MG63 (cell line): Measurements from ENCODE around the gene SORCS3. TPM values are rescaled to one million over a fixed set of nuclear protein-coding genes. Genes with fewer than 3 reads are reported as not detected.

Source experiments
- DNase-seq: peaks from one replicate; pipeline ENCODE4 v3.0.0-alpha.2; 2020
- H3K27me3 ChIP-seq: fragments of 250-450 bp; sonication (Bioruptor Pico); 2 replicates; pipeline ENCODE4 v1.5.1; 2020; ENCODE audit warnings: mild to moderate bottlenecking, moderate library complexity
- H3K36me3 ChIP-seq: fragments of 250-450 bp; sonication (Bioruptor Pico); 2 replicates; pipeline ENCODE4 v1.5.1; 2020; ENCODE audit warnings: mild to moderate bottlenecking, moderate library complexity
- H3K4me3 ChIP-seq: fragments of 250-450 bp; sonication (Bioruptor Pico); 2 replicates; pipeline ENCODE4 v1.5.1; 2020; ENCODE audit warnings: mild to moderate bottlenecking, moderate library complexity
- H3K9me3 ChIP-seq: fragments of 250-450 bp; sonication (Bioruptor Pico); 2 replicates; pipeline ENCODE4 v1.5.1; 2020; ENCODE audit warnings: mild to moderate bottlenecking, moderate library complexity
- total RNA-seq: library from RNA; depleted of rRNA; stranded (reverse); fragments of >200 nt; shearing (Covaris generic); gene quantifications from 2 replicates; pipeline ENCODE4 v1.2.3, GENCODE V29; 2014; ENCODE audit warnings: low replicate concordance

The SORCS3 gene
- total RNA-seq, 1 experiment from 2014 or later: not detected

DNA sequence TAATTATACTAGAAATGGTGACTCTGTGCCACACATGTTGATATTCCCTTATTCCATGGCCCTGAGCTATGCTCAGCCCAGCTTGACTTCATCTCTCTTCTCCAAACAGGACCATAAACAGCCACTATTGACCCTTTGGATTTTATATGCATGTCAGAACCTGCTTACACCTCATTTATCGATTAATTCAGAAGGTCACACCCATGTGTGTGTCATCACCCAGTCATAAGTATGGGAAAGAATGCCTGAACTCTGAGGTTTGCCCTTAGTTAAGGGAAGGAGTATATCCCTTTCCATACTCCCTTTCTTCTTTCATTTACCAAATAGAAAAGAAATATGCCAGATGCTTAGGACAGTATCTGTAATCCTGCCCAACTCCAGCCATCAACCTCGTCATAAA, 602.3 kb downstream of the SORCS3 start:
- Histone ChIP-seq H3K4me3 (no peak overlapping the region), H3K36me3 (no peaks in the 10 kb centered on the region), H3K27me3 (no peaks in the 10 kb centered on the region), H3K9me3 (no peaks in the 10 kb centered on the region)
- DNase-seq: no peak

DNA sequence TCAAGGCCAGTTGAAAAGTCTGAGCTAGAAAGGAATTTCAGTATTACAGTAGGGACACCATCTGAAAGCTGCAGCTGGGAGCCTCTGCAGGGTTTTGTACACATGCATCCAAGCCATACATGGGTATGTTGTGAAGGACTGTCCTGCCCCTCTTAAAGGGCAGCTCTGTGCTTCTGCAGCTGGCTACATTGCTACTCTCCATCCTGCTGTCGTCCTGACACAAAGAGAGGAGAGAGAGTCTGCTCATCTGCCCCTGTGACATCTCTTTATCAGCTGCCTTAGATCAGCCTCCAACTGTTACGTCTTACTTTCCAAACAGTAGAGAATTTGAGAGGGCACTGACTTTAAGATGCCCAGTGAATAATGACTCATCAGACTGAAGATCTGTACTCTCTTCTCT, 602.7 kb downstream of the SORCS3 start:
- DNase-seq: no peak
- Histone ChIP-seq H3K27me3 (no peaks in the 10 kb centered on the region), H3K9me3 (no peaks in the 10 kb centered on the region), H3K36me3 (no peaks in the 10 kb centered on the region), H3K4me3 (no peak overlapping the region)

DNA sequence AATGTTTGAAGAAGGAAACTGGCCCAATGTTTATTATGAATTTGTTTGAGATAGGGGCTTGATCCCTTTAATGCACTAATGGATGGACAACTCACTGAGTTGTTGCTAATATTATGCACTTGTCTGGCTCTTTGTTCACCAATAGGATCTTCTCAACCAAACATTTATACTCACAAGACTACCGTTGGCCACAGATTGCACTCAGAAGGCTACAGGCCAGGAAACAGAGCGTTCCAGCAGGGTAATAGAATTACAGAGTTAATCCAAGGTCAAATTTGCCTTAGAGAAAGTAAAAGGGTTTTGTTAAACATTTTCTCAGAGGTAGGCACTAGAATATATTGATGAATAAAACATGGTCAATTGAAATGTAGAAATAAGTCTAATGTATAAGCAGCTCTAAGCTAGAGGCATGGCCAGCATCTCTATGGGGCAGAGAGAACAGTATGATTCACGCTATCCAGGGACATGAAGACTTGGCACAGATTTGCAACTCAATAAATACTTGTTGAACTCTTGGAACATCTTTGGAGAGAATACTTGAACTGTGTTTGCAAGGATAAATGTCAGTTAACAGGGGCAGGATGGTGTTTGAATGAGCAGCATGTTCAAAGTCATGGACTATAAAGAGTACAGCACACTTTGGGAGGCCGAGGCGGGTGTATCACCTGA, 606.9 kb downstream of the SORCS3 start:
- no peaks in the 10 kb centered on the region for H3K27me3 ChIP-seq
- H3K9me3 ChIP-seq: no peaks in the 10 kb centered on the region
- DNase-seq: no peak
- no peak overlapping the region for H3K4me3 ChIP-seq
- no peaks in the 10 kb centered on the region for H3K36me3 ChIP-seq

DNA sequence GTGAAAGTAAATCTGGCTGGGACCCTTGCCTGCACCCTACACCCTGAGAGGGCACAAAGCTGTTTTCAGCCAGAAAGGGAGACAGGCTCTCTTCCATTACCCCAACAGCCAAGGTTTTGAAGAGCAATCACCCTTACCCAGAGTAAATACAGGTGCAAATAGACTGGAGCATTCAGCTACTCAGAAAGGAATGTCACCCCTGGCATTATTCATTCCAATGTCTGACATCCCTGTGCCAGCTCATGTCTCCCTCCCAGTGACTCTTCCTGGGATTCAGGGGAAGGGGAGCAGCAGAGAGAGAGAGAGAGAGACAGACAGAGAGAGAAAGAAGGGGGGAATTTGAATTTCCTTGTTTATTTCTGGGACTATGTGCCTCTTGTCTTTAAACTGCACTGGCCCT, 611.8 kb downstream of the SORCS3 start:
- no peaks in the 10 kb centered on the region for H3K36me3 ChIP-seq
- no peak overlapping the region for H3K4me3 ChIP-seq
- H3K27me3 ChIP-seq: no peaks in the 10 kb centered on the region
- no peaks in the 10 kb centered on the region for H3K9me3 ChIP-seq
- no peak for DNase-seq

DNA sequence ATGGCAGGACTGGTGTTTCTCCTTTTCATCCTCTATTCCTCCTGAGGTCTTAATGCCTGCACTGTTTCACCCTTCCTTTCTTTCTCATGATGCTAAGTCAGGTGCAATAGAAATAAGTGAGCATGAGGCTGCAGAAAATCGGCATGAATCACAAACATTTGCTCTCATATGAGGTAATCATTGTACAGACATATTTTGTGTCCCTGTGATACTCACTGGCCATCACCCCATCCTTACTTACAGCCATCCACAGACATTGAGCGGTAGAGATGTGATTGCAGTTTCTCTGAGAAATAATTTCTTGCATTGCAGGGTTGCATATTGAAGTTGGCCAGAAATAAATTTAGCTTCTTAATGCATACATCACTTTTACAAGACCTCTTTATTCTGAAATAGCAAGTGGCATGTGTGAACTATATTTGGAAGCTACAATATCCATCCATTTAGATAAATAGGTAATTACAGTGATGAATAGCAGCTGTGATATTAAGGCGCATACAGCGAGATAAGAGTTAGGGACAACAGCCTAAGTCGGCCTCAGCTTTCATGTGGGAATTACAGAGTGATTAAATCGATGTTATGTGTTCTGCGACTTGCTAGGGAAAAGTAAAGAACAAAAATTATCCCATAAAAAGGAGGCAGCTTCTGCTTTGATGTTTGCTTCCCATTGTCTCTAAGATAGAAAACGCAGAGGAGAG, 612.6 kb downstream of the SORCS3 start:
- no peak overlapping the region for H3K4me3 ChIP-seq
- no peak for DNase-seq
- no peaks in the 10 kb centered on the region for H3K9me3 ChIP-seq
- no peaks in the 10 kb centered on the region for H3K27me3 ChIP-seq
- H3K36me3 ChIP-seq: no peaks in the 10 kb centered on the region

DNA sequence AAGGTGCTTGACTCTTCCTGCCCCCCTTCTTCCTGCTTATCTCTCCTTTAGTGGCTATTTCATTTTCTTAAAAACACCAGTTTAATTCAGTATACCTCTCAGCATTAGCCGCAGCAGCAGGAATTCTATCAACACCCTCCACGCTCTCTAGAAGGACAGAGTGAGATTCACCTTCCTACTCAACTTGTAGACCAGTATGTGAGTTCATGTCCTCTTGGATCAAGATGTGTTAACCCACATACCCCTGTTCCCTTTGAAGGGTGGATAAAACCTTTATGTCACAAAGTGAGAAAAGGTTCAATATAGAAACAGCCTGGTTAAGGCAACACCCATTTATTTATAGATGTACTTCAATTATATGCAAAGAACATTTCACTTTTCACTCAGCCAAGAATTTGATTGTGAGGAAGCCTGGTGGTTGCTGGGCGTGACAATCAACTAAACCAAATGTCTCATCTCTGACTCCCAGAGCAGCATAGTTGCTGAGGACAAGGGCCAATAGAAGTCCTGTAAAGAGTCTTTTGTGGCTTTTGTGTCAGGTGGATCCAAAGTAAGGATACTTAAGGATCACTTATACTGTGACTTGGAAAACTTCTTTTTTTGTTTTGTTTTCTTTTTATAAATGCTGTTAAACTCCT, 617.1 kb downstream of the SORCS3 start:
- H3K36me3 ChIP-seq: no peaks in the 10 kb centered on the region
- H3K9me3 ChIP-seq: no peaks in the 10 kb centered on the region
- DNase-seq: no peak
- no peaks in the 10 kb centered on the region for H3K27me3 ChIP-seq
- H3K4me3 ChIP-seq: no peak overlapping the region

DNA sequence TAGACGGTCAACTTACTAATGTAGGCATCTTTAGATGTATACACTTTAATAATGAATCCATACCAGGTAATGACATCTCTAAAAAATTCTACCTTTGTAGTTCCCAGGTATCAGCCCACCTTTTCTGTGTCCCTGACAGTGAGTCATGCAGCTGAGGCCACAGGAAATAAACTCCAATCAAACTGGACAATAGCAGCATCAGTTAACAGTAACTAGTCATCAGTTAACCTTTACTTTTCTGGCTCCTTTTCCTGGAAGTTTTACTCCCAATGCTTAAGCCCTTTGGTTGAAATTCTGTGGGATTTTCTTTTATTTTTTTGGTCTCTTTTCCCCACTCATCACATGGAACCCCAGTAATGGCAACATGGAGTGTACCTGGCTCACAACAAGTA, 617.6 kb downstream of the SORCS3 start:
- Histone ChIP-seq H3K36me3 (no peaks in the 10 kb centered on the region), H3K9me3 (no peaks in the 10 kb centered on the region), H3K4me3 (no peak overlapping the region), H3K27me3 (no peaks in the 10 kb centered on the region)
- no peak for DNase-seq

DNA sequence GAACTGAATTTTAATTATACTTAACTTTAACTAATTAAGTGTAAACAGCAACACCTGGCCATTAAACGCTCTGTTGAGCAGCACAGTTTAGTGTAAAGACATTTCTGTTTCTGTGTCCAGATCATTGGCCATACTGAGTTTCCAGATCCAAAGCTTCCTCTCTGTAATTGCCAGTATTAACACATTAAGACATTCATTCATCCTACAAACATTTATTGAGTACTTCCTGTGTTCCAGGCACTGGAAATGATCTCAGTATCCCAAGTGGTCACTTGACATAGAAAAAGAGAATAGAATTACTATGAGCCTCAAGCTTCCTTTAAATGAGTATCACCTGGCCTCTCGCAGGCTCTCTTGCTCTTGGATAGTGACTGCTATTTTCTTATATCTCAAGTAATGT, 618.1 kb downstream of the SORCS3 start:
- Histone ChIP-seq H3K4me3 (no peak overlapping the region), H3K36me3 (no peaks in the 10 kb centered on the region), H3K9me3 (no peaks in the 10 kb centered on the region), H3K27me3 (no peaks in the 10 kb centered on the region)
- DNase-seq: no peak

DNA sequence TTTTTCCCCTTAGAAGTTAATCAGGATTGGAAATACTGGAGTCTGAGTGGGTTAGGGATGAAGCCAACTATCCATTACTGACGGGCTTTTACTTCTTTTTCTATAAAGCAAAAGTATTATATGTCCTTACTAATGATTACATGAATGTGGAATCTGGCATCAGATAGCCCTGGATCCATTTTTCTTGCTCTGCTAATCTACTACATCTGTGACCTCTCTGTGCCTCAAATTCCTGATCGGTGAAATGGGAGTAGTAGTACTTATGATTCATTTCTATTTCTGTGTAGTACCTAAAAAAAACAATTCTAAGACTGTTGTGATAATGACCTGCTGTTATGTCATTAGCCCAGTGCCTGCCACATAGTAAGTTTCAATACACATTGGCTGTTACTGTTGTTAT, 621.6 kb downstream of the SORCS3 start:
- no peak for DNase-seq
- no peaks in the 10 kb centered on the region for H3K27me3 ChIP-seq
- H3K9me3 ChIP-seq: no peaks in the 10 kb centered on the region
- H3K4me3 ChIP-seq: no peak overlapping the region
- H3K36me3 ChIP-seq: no peaks in the 10 kb centered on the region

DNA sequence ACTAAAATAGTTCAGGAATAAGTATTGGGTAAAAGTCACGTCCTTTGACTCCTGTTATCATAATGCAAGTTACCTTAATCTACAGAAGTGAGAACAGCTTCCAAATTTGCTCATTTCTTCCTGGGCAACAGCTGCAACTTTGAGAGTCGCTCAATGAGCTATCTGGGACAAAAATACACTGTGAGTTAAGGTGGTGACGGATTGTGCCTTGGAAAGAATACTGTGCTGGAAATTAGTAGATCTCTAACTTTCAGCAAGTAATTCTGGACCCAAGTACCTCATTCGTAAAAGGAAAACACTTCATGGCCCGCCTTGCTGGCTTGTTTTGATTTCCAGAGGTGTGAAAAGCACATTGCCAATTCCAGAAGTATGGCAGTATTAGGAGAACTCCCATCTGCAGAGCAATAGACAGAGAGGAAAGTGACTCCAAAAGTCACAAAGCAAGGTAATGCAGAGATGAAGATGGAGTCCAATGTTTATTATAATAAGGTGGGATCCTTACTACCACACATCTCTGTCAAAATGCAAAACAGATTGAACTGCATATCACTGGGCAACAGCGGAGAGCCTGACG, 626.0 kb downstream of the SORCS3 start:
- DNase-seq: no peak
- Histone ChIP-seq H3K36me3 (no peaks in the 10 kb centered on the region), H3K4me3 (no peak overlapping the region), H3K9me3 (no peaks in the 10 kb centered on the region), H3K27me3 (no peaks in the 10 kb centered on the region)

DNA sequence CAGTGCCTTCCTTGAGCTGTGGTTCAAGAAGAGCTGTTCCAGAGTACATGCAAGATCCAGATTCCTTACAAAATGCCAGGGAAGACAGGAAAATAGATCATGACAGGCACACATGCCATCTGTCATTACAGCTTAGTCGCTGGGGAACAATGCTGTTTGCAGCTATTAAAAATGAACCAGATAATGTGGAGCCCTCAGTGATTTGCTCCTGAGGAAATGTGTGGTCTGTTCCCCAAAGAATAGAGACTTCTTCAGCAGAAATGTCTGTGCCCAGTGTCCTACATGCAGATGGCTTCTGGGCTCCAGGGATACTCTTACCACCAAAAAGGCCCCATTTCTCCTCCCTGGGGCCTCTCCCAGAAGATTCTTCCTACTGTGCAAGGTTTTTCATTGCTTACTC, 627.9 kb downstream of the SORCS3 start:
- Histone ChIP-seq H3K4me3 (no peak overlapping the region), H3K36me3 (no peaks in the 10 kb centered on the region), H3K27me3 (no peaks in the 10 kb centered on the region), H3K9me3 (no peaks in the 10 kb centered on the region)
- no peak for DNase-seq

DNA sequence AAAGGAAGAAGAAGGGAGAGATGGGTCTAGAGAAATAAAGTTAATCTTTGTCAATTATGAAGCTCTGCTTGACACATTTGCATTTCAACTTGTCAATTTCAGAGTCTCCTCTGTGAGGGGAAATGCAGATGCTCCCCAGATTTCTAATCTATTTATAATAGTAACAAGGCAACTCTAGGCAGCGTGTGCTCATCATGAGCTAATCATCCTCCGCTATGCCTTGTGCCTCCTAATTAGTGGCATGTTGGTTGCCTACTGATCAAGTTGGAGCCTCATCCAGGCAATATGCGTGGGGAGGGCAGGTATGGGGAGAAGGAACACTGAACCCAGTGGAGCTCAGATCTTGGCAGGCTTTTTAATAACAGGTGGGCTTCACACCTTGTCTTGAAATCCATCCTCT, 628.6 kb downstream of the SORCS3 start:
- Histone ChIP-seq H3K36me3 (no peaks in the 10 kb centered on the region), H3K27me3 (no peaks in the 10 kb centered on the region), H3K4me3 (no peak overlapping the region), H3K9me3 (no peaks in the 10 kb centered on the region)
- no peak for DNase-seq

DNA sequence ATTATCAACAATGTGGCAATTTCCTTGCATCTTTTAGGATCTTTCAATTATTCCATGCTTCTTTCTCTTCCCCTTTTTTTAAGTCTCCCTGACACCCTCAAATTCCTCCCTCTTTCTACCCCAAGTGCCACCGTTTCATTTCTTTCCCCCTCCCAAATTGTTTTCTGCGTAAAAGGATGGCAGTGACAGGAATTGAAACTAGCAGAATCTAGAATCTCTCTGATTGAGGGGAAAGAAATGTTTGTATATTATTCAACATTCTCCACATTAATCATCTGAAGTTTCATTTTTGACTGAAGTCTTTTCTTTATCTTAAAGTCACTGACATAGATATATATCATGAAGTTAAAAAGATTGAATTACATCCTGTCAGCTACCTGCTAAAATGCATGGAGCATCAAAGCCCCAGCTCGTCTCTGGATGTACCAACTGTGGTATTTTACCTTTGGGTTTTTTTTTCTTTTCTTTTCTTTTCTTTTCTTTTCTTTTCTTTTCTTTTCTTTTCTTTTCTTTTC, 633.5 kb downstream of the SORCS3 start:
- Histone ChIP-seq H3K9me3 (no peaks in the 10 kb centered on the region), H3K27me3 (no peaks in the 10 kb centered on the region), H3K36me3 (no peaks in the 10 kb centered on the region), H3K4me3 (no peak overlapping the region)
- DNase-seq: no peak

DNA sequence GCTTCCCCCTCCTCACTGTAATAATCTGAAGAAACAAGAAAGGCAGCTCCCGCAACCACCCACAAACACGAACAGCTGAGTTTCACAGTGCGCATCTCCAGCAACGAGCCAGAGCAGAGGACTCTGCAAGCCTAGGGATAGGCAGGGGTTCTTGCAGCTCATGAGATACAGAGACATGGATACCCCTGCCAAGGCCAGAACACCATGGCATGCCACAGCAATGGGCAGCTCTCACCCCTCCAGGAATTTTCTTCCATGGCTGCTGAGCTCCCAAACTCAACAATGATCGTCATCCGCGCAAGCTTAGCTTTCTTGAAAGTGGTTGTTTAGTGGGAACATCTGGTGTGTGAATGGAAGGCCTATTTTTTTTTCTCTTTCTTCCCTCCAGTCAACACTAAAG, 637.3 kb downstream of the SORCS3 start:
- no peak for DNase-seq
- H3K4me3 ChIP-seq: no peak overlapping the region
- H3K27me3 ChIP-seq: no peaks in the 10 kb centered on the region
- H3K36me3 ChIP-seq: no peaks in the 10 kb centered on the region
- H3K9me3 ChIP-seq: no peaks in the 10 kb centered on the region

DNA sequence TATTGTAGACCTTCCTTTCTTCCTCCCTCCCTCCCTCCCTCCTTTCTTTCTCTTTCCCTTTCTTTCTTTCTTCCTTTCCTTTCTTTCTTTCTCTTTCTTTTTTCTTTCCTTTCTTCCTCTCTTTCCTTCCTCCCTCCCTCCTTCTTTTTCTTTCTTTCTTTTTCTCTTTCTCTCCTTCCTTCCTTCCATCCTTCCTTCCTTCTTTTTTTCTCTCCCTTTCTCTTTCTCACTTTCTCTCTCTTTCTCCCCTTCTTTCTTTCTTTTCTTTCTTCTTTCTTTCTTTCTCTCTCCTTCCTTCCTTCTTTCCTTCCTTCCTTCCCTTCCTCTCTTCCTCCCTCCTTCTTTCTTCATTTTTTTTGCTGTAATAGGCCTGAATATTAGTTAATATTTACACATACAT, 638.0 kb downstream of the SORCS3 start:
- Histone ChIP-seq H3K9me3 (no peaks in the 10 kb centered on the region), H3K36me3 (no peaks in the 10 kb centered on the region), H3K27me3 (no peaks in the 10 kb centered on the region), H3K4me3 (no peak overlapping the region)
- no peak for DNase-seq

DNA sequence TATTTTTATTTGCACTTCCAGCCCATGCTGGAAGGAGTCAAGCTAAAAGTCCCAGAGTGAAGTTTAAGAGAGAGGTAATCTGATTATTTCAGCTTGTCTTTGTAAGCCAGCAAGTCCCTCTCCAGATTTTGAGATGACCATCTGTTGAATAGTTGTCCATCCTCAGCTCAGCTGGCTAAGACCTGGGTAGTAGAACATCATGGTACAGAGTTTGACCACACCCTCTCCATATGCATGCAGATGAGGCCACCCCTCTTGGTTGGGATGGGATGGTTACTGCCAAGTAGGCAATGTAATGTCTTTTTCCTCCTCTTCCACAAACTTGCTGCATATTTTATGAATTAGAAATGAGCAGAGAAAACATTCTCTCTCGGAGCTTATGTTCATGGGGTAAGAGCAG, 639.8 kb downstream of the SORCS3 start:
- DNase-seq: no peak
- H3K4me3 ChIP-seq: no peak overlapping the region
- H3K36me3 ChIP-seq: no peaks in the 10 kb centered on the region
- H3K9me3 ChIP-seq: no peaks in the 10 kb centered on the region
- H3K27me3 ChIP-seq: no peaks in the 10 kb centered on the region

DNA sequence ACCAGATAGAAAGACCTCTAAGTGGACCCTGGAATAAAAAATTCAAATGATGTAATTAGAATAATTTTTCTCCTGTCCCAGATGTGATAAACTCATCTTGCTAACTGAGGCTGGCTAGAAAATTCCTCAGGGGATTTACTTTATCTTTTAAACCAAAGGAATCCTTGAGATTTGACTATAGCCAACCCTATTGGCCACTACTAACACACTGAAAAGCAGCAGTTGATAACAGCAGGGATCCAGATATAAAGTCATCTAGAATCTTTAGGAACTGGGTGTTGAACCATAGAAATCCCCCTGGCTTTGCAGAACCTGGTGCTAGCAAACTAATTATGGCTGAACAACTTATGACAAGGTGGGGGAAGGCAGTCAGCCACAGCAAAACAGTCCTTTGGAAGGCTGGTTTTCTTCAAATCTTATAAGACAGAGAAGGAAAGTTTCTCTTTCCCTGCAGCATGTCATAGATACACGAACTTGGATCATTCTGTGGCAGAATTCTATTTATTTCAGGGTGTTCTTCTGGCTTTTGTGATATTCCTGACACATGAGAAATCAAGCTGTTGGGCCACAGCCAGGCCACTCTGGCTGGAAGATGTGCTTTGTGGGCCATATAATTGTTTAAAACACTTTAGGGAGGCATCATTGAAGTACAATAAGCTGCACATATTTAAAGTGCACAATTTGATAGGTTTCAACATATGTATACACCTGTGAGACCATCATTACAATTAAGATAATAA, 643.6 kb downstream of the SORCS3 start:
- Histone ChIP-seq H3K4me3 (no peak overlapping the region), H3K9me3 (no peaks in the 10 kb centered on the region), H3K27me3 (no peaks in the 10 kb centered on the region), H3K36me3 (no peaks in the 10 kb centered on the region)
- DNase-seq: no peak
